Measurements from ENCODE around the gene TEF.

TEF gene

GRCh38 chr22:41355895-41356294 is 25.8 kb upstream of the TEF start:
- no peak for DNase-seq

GRCh38 chr22:41356430-41357028 is 25.2 kb upstream of the TEF start:
- no peak for DNase-seq

- no peak for DNase-seq
Observed at GRCh38 chr22:41357191-41357590, 24.6 kb upstream of the TEF start.

- DNase-seq: no peak
Observed at GRCh38 chr22:41358927-41359326, 22.8 kb upstream of the TEF start.

- no peak for DNase-seq
Observed at GRCh38 chr22:41359376-41359775, 22.4 kb upstream of the TEF start.

- no peak for DNase-seq
Observed at GRCh38 chr22:41360126-41360525, 21.6 kb upstream of the TEF start.

GRCh38 chr22:41361716-41362310 is 19.9 kb upstream of the TEF start:
- no peak for DNase-seq

GRCh38 chr22:41362615-41363014 is 19.1 kb upstream of the TEF start:
- no peak for DNase-seq

- DNase-seq: no peak
Observed at GRCh38 chr22:41364233-41364632, 17.5 kb upstream of the TEF start.

- no peak for DNase-seq
Observed at GRCh38 chr22:41364955-41365354, 16.8 kb upstream of the TEF start.

- DNase-seq: no peak
Observed at GRCh38 chr22:41365425-41365824, 16.3 kb upstream of the TEF start.

GRCh38 chr22:41366323-41367029 is 15.3 kb upstream of the TEF start:
- DNase-seq: no peak

- DNase-seq: peak; percentile 7
Observed at GRCh38 chr22:41367039-41367679, 14.6 kb upstream of the TEF start.

GRCh38 chr22:41367680-41368542 is 13.8 kb upstream of the TEF start:
- DNase-seq: no peak

- no peak for DNase-seq
Observed at GRCh38 chr22:41368543-41369423, 13.0 kb upstream of the TEF start.

- no peak for DNase-seq
Observed at GRCh38 chr22:41369424-41369745, 12.4 kb upstream of the TEF start.

- no peak for DNase-seq
Observed at GRCh38 chr22:41369837-41370236, 11.9 kb upstream of the TEF start.

GRCh38 chr22:41377846-41378245 is 3.9 kb upstream of the TEF start:
- no peak for DNase-seq

- DNase-seq: no peak
Observed at GRCh38 chr22:41380993-41381328, 781 bp upstream of the TEF start.

GRCh38 chr22:41382098-41382578 is 396 bp downstream of the TEF start:
- peak; percentile 65 for DNase-seq

GRCh38 chr22:41382610-41383009 is 868 bp downstream of the TEF start:
- no peak for DNase-seq

- no peak for DNase-seq
Observed at GRCh38 chr22:41383085-41383484, 1.3 kb downstream of the TEF start.
